ENCODE results near the gene ITGA8.

DNA sequence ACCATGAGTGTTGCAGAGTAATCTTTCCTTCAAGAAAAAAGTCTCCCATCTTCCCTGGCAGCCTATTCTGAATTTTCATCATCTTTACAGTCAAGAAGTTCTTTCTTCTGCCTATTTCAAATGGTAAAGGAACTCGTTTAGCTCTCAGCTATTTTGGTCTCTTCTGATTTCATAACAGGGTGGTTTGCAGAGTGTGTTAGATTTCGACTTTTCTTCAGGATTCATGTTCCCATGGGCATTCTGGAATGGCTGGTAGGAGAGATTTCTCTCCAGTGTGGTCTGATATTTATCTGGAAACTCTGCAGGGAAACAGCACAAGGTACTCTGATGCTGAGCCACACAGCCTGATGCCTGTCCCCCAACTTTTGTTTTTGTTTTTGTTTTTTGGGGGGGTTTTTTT lies 237.6 kb downstream of the ITGA8 start:
- TF ChIP-seq, protein P1, sequence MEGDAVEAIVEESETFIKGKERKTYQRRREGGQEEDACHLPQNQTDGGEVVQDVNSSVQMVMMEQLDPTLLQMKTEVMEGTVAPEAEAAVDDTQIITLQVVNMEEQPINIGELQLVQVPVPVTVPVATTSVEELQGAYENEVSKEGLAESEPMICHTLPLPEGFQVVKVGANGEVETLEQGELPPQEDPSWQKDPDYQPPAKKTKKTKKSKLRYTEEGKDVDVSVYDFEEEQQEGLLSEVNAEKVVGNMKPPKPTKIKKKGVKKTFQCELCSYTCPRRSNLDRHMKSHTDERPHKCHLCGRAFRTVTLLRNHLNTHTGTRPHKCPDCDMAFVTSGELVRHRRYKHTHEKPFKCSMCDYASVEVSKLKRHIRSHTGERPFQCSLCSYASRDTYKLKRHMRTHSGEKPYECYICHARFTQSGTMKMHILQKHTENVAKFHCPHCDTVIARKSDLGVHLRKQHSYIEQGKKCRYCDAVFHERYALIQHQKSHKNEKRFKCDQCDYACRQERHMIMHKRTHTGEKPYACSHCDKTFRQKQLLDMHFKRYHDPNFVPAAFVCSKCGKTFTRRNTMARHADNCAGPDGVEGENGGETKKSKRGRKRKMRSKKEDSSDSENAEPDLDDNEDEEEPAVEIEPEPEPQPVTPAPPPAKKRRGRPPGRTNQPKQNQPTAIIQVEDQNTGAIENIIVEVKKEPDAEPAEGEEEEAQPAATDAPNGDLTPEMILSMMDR (IDR thresholded peaks at IDR 0.05; ENCODE audit: low read depth, low read length) = no peak
- TF ChIP-seq EZH2phosphoT487 (IDR thresholded peaks at IDR 0.05; ENCODE audit: low read depth) = no peak
